Neuronal stem cell (in vitro differentiated cells): Measurements from ENCODE around the gene EPHA6.

Source experiments
- DNase-seq: peaks from one replicate; pipeline ENCODE4 v3.0.0-alpha.2; 2013; ENCODE audit warnings: low spot score
- H2AFZ ChIP-seq: one replicate; pipeline ENCODE4 v1.6.1; 2013; ENCODE audit warnings: mild to moderate bottlenecking, low read length, inconsistent platforms
- H2AK5ac ChIP-seq: 2 replicates; pipeline ENCODE4 v1.6.1; 2013; ENCODE audit warnings: low read depth, mild to moderate bottlenecking, inconsistent platforms, low read length, moderate library complexity, mixed read lengths
- H2BK120ac ChIP-seq: 2 replicates; pipeline ENCODE4 v1.6.1; 2013; ENCODE audit warnings: low read depth, mild to moderate bottlenecking, inconsistent platforms, low read length, moderate library complexity, mixed read lengths
- H2BK12ac ChIP-seq: one replicate; pipeline ENCODE4 v1.6.1; 2013; ENCODE audit warnings: low read length, inconsistent platforms
- H2BK15ac ChIP-seq: 2 replicates; pipeline ENCODE4 v1.6.1; 2013; ENCODE audit warnings: mild to moderate bottlenecking, low read length, inconsistent platforms, mixed read lengths
- H2BK5ac ChIP-seq: one replicate; pipeline ENCODE4 v1.6.1; 2013; ENCODE audit warnings: inconsistent platforms, mild to moderate bottlenecking, low read length, moderate library complexity
- H3K14ac ChIP-seq: one replicate; pipeline ENCODE4 v1.6.1; 2013; ENCODE audit warnings: low read length, inconsistent platforms
- H3K18ac ChIP-seq: 2 replicates; pipeline ENCODE4 v1.6.1; 2013; ENCODE audit warnings: low read length, inconsistent platforms
- H3K23ac ChIP-seq: 2 replicates; pipeline ENCODE4 v1.6.1; 2013; ENCODE audit warnings: low read depth, mild to moderate bottlenecking, mixed read lengths, low read length, inconsistent platforms; ENCODE audit not compliant: poor library complexity
- H3K27ac ChIP-seq: replicated peaks from 3 replicates; pipeline ENCODE4 v1.5.1; 2013; ENCODE audit warnings: low read length, inconsistent platforms
- H3K27me3 ChIP-seq, 3 experiments: 2 replicates each; pipeline ENCODE4 v1.6.1; 2013; ENCODE audit warnings: low read length in 3 of 3, mild to moderate bottlenecking in 2 of 3, inconsistent platforms in 1 of 3, low read depth in 1 of 3, mixed read lengths in 1 of 3, moderate library complexity in 1 of 3; ENCODE audit not compliant: control insufficient read depth in 3 of 3, insufficient read depth in 3 of 3
- H3K36me3 ChIP-seq, 2 donors: replicated peaks in 1 of 2; 2 replicates each; pipeline ENCODE4 v1.6.1; 2013; ENCODE audit warnings: low read length in 2 of 2; ENCODE audit not compliant: control insufficient read depth in 2 of 2, insufficient read depth in 2 of 2
- H3K4ac ChIP-seq: 2 replicates; pipeline ENCODE4 v1.6.1; 2013; ENCODE audit warnings: inconsistent platforms, mild to moderate bottlenecking, low read length, moderate library complexity
- H3K4me1 ChIP-seq, 2 donors: 1 replicate in 1 of 2; 2 replicates in 1 of 2; pipeline ENCODE4 v1.6.1; 2013; ENCODE audit warnings: low read length in 2 of 2, low read depth in 1 of 2; ENCODE audit not compliant: control insufficient read depth in 2 of 2, insufficient read depth in 1 of 2
- H3K4me2 ChIP-seq: one replicate; pipeline ENCODE4 v1.6.1; 2013; ENCODE audit warnings: mild to moderate bottlenecking, low read length, inconsistent platforms; ENCODE audit not compliant: insufficient read depth, poor library complexity, severe bottlenecking
- H3K4me3 ChIP-seq, 2 donors: 2 replicates each; pipeline ENCODE4 v1.5.1; 2013; ENCODE audit warnings: low read length in 2 of 2, mild to moderate bottlenecking in 2 of 2, inconsistent platforms in 1 of 2, moderate library complexity in 1 of 2
- H3K79me1 ChIP-seq: one replicate; pipeline ENCODE4 v1.6.1; 2013; ENCODE audit warnings: low read depth, mild to moderate bottlenecking, inconsistent platforms, low read length, moderate library complexity
- H3K9ac ChIP-seq: one replicate; pipeline ENCODE4 v1.6.1; 2013; ENCODE audit warnings: mild to moderate bottlenecking, low read depth, low read length, inconsistent platforms; ENCODE audit not compliant: poor library complexity
- H3K9me3 ChIP-seq, 2 donors: replicated peaks in 1 of 2; 2 replicates each; pipeline versions ENCODE3 to v1.6.1; 2013; ENCODE audit warnings: low read length in 2 of 2, mild to moderate bottlenecking in 2 of 2, inconsistent platforms in 1 of 2, low read depth in 1 of 2, mixed read lengths in 1 of 2, moderate library complexity in 1 of 2; ENCODE audit not compliant: control insufficient read depth in 2 of 2, insufficient read depth in 1 of 2
- H4K8ac ChIP-seq: one replicate; pipeline ENCODE4 v1.6.1; 2013; ENCODE audit warnings: low read depth, mild to moderate bottlenecking, inconsistent platforms, low read length, moderate library complexity
- H4K91ac ChIP-seq: one replicate; pipeline ENCODE4 v1.6.1; 2013; ENCODE audit warnings: low read length, low read depth, mild to moderate bottlenecking, inconsistent platforms; ENCODE audit not compliant: poor library complexity
- WGBS, 2 donors: extraction: QIAGEN DNeasy Blood & Tissue Kit; methylation state at CpG; one replicate each; pipeline ENCODE4 v1.1.7; 2013; ENCODE audit warnings: missing lambda C conversion rate in 2 of 2, mixed read lengths in 1 of 2; ENCODE audit not compliant: insufficient read length in 2 of 2, insufficient replicate concordance in 1 of 2; ENCODE audit errors: extremely low coverage in 2 of 2; 5-methylcytosine and 5-hydroxymethylcytosine counted together

EPHA6 gene

DNA sequence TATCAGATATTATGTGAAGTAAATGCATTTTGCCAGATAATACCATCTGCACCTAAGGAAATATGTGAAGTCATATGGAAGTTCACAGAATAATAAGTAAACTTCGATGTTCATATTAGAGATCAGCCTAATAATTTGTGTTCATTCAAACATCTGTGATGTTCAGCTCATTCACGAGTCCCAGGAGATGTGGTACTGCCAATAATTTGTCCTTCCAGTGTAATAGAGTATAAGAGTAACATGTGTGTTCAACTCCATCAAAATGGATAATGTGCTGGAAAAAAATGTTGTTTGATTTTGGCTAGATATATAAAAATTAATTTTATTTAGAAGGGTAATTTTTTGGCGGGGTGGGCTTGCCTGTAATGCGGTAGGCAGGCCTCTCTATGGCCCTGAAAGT lies 874.7 kb downstream of the EPHA6 start:
- Histone ChIP-seq H2AK5ac (no peak overlapping the region), H3K79me1 (no peaks in the 10 kb centered on the region), H2BK120ac (no peak overlapping the region), H4K91ac (no peak overlapping the region), H4K8ac (no peak overlapping the region), H3K4me2 (no peak overlapping the region), H3K4ac (no peak overlapping the region), H3K4me1 (peaks cover 0 to 3% of the 10 kb centered on the region in 2 donors), H3K27ac (no peak overlapping the region), H2BK5ac (no peak overlapping the region), H3K4me3 (no peak overlapping the region), H2BK15ac (no peak overlapping the region), H3K9ac (no peak overlapping the region), H3K27me3 (no peaks in the 10 kb centered on the region), H3K9me3 (no peaks in the 10 kb centered on the region), H3K36me3 (no peaks in the 10 kb centered on the region), H2BK12ac (no peak overlapping the region), H3K18ac (no peak overlapping the region), H2AFZ (no peak overlapping the region), H3K14ac (no peak overlapping the region), H3K23ac (no peak overlapping the region)
- no peak for DNase-seq
- WGBS, 2 donors: 100% methylated on average over 1 of the region's 4 CpGs; no CpG with 5 or more reads in 1 of the 2 donors

DNA sequence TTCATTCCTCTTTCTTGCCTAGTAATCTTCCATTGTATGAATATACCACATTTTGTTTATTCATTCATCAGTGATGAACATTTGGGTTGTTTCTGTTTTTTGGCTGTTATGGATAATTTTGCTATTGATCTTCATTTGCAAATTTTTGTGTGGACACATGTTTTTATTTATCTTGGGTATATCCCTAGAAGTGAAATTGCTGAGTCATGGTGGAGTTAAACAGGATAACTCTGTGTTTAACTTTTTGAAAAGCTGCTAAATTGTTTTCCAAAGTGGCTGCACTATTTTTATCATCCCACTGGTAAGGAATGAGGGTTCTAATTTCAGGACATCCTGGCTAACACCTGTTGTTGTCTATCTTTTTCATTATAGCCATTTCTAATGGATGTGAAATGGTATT lies 875.6 kb downstream of the EPHA6 start:
- no peak for DNase-seq
- Histone ChIP-seq H3K18ac (no peak overlapping the region), H4K91ac (no peak overlapping the region), H3K36me3 (no peaks in the 10 kb centered on the region), H2BK120ac (no peak overlapping the region), H2BK12ac (no peak overlapping the region), H3K4me1 (peaks cover 0 to 3% of the 10 kb centered on the region in 2 donors), H2AK5ac (no peak overlapping the region), H3K4ac (no peak overlapping the region), H3K27me3 (no peaks in the 10 kb centered on the region), H3K9me3 (no peaks in the 10 kb centered on the region), H3K79me1 (no peaks in the 10 kb centered on the region), H4K8ac (no peak overlapping the region), H3K4me2 (no peak overlapping the region), H3K27ac (no peak overlapping the region), H2AFZ (no peak overlapping the region), H3K14ac (no peak overlapping the region), H2BK15ac (no peak overlapping the region), H2BK5ac (no peak overlapping the region), H3K9ac (no peak overlapping the region), H3K23ac (no peak overlapping the region), H3K4me3 (no peak overlapping the region)

DNA sequence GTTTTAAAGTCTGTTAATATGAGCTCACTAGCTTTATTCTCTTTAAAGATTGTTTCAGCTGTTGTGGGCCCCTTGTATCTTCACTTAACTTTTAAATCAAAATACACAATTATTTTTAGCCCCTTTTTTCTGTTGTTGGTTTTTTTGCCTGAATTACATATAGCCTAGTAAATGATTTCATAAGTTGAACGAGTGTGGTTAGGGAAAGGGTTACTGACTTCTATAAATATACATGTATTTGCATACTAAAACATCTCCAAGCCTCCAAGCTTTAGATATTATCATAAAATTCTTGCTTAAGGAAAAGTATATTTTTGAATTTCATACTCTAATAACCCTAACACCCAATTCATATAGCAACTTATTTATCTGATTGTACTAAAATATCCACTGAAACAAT lies 877.0 kb downstream of the EPHA6 start:
- no peak for DNase-seq
- Histone ChIP-seq H3K79me1 (no peaks in the 10 kb centered on the region), H2BK5ac (no peak overlapping the region), H2BK12ac (no peak overlapping the region), H2BK15ac (no peak overlapping the region), H4K91ac (no peak overlapping the region), H3K14ac (no peak overlapping the region), H3K18ac (no peak overlapping the region), H2BK120ac (no peak overlapping the region), H3K9me3 (no peaks in the 10 kb centered on the region), H3K9ac (no peak overlapping the region), H3K27ac (no peak overlapping the region), H3K4me1 (peaks cover 0 to 3% of the 10 kb centered on the region in 2 donors), H4K8ac (no peak overlapping the region), H3K27me3 (no peaks in the 10 kb centered on the region), H2AK5ac (no peak overlapping the region), H3K4me3 (no peak overlapping the region), H3K36me3 (no peaks in the 10 kb centered on the region), H3K23ac (no peak overlapping the region), H2AFZ (no peak overlapping the region), H3K4me2 (no peak overlapping the region), H3K4ac (no peak overlapping the region)
- WGBS, 2 donors: no CpG with 5 or more reads among the region's 1 CpG

DNA sequence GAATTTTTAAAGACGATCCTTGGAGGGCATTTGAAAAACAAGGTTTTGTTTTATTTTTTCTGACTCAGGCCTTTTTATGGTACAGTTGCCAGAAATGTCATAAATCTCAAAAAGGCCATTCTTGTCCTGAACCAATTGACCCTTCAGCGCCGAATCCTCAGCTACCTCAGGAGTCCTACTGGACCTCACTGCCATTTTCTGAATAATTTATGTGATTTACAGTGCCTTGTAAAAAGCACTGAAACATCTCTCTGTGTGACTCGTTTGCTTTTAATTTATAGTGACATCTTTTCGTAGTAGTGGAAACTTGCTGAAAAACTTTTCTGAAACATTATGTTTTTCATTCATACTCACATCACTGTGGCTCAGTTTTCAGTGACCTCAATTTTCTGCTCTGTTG lies 878.0 kb downstream of the EPHA6 start:
- no peak for DNase-seq
- Histone ChIP-seq H3K23ac (no peak overlapping the region), H2BK12ac (no peak overlapping the region), H3K79me1 (no peaks in the 10 kb centered on the region), H3K4me1 (peaks cover 0 to 3% of the 10 kb centered on the region in 2 donors), H3K4ac (no peak overlapping the region), H4K91ac (no peak overlapping the region), H2AFZ (no peak overlapping the region), H3K9me3 (no peaks in the 10 kb centered on the region), H4K8ac (no peak overlapping the region), H2BK15ac (no peak overlapping the region), H3K36me3 (no peaks in the 10 kb centered on the region), H3K4me3 (no peak overlapping the region), H2AK5ac (no peak overlapping the region), H3K4me2 (no peak overlapping the region), H3K18ac (no peak overlapping the region), H3K14ac (no peak overlapping the region), H2BK120ac (no peak overlapping the region), H2BK5ac (no peak overlapping the region), H3K9ac (no peak overlapping the region), H3K27ac (no peak overlapping the region), H3K27me3 (no peaks in the 10 kb centered on the region)
- no CpG with 5 or more reads among the region's 5 CpGs for WGBS, 2 donors
